ENCODE data around the gene PPP6R3.

GRCh38 chr11:68524681-68525080 lies 64.1 kb downstream of the PPP6R3 start:
- TF ChIP-seq CTCF (IDR thresholded peaks at IDR 0.05; ENCODE audit: poor library complexity, severe bottlenecking) (no peak), EP300 (conservative IDR thresholded peaks at IDR 0.05; ENCODE audit: poor library complexity, severe bottlenecking) (no peak), EZH2 (IDR thresholded peaks at IDR 0.05; ENCODE audit: borderline replicate concordance, insufficient read depth, low read length, poor library complexity, severe bottlenecking) (no peak), POLR2AphosphoS5 (IDR thresholded peaks at IDR 0.05) (no peak), RAD21 (conservative IDR thresholded peaks at IDR 0.05) (no peak), SMC3 (conservative IDR thresholded peaks at IDR 0.05; ENCODE audit: poor library complexity) (no peak), TAF1 (IDR thresholded peaks at IDR 0.05; ENCODE audit: low read depth) (no peak), REST (IDR thresholded peaks at IDR 0.05; ENCODE audit: borderline replicate concordance) (no peak), MXI1 (conservative IDR thresholded peaks at IDR 0.05; ENCODE audit: poor library complexity, severe bottlenecking) (no peak)

All from neural cell (in vitro differentiated cells).